ENCODE results near the gene TUT1. TPM values are rescaled to one million over a fixed set of nuclear protein-coding genes. Genes with fewer than 3 reads are reported as not detected.
"Not testable (repeated sequence)": the region's sequence is repeated elsewhere in the genome, so short reads cannot be mapped to it uniquely, and the experiment has no call there.

The TUT1 gene
- total RNA-seq, 1 donor from 2014 or later, result 9.3 TPM

DNA sequence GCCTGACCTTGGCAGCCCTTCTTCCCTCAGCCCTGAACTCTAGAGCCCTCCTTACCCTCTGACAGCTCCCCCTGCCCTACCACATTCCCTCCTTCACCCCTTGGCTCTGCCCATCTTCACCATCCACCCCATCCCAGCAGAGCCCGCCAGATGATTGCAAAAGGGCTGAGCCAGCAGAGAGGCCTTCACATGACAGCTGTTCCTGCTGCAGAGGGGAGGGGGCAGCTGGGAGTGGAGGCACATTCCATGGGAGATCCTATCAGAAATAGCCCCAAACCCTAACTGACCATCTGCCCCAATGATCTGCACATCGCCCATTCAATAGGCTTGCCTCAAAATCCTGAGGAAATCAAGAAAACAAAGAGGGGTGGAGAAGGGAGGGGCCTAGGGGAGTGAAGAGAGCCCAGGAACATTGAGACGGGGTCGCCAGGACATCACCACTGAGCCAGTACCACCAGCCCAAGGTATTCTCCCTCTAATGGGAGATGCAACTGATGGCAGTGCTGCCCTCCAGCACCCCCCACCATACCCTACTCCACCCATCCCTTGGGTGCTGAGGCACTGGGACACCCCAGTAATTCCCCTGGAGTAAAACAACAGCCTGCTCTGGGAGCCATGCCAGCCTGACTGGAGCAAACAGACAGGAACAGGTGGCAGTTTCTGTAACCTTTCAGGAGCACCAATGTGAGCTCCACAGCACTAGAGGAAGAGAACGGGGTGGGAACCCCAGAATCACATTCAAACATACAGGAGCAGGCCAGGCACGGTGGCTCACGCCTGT is 36.7 kb downstream of the TUT1 start:
- ATAC-seq, result peak; percentile 0

GRCh38 chr11:62553839-62554361 is 37.4 kb downstream of the TUT1 start:
- ATAC-seq, result peak; percentile 74

GRCh38 chr11:62553080-62553838 is 38.1 kb downstream of the TUT1 start:
- peak; percentile 71 for ATAC-seq

GRCh38 chr11:62552485-62553079 is 38.7 kb downstream of the TUT1 start:
- ATAC-seq, result peak; percentile 29

DNA sequence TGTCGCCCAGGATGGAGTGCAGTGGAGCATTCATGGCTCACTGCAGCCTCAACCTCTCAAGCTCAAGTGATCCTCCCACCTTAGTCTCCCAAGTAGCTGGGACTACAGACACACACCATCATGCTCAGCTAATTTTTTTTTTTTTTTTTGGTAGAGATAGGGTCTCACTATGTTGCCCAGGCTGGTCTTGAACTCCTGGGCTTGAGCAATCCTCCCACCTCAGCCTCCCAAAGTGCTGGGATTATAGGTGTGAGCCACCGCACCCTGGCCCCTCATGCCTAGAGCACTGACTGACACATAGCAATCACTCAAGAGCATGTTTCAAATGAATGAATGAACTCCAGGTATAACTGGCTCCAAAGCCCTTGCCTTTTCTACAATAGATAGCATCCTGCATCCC is 40.8 kb downstream of the TUT1 start:
- ATAC-seq, result not testable (repeated sequence)

DNA sequence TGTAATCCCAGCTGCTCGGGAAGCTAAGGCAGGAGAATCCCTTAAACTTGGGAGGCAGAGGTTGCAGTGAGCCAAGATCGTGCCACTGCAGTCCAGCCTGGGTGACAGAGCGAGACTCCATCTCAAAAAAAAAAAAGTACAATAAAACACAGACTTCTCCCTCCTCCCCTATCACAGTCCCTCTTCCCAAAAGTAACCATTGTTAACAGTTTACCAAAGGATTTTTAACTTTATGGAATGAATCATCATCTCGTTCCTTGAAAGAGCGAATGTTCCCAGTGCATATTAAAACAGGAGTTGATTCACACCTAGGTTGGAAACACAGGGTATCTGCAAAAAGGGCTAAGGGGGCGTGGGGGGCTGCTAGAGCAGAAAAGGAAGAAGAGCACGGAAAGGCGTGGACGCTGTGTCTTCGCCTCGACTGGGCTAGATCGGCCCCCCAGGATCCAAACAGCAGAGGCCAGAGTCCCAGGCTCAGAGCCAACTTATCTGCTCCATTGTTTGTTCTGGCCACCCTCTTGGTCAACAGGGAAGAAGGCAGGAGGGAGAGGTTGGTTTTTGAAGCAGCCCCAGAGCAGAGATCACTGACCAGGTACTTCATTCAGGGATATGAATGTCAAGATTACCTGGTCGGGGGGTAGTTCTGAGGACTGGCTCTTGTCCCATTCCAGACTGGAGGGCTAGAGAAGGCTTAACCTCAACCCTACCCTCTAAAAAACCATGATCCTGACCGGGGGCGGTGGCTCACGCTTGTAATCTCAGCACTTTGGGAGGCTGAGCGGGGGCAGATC is 42.6 kb downstream of the TUT1 start:
- no peak for ATAC-seq

GRCh38 chr11:62547691-62548281 is 43.5 kb downstream of the TUT1 start:
- peak; percentile 53 for ATAC-seq

GRCh38 chr11:62546929-62547625 is 44.2 kb downstream of the TUT1 start:
- ATAC-seq, result peak; percentile 0

GRCh38 chr11:62546244-62546928 is 44.9 kb downstream of the TUT1 start, which contains the start of gene AHNAK:
Gene AHNAK, minus strand, starts transcription at chr11:62546806. Its CDS starts 10,708 bp downstream, at chr11:62536098.
- ATAC-seq, result peak; percentile 55

DNA sequence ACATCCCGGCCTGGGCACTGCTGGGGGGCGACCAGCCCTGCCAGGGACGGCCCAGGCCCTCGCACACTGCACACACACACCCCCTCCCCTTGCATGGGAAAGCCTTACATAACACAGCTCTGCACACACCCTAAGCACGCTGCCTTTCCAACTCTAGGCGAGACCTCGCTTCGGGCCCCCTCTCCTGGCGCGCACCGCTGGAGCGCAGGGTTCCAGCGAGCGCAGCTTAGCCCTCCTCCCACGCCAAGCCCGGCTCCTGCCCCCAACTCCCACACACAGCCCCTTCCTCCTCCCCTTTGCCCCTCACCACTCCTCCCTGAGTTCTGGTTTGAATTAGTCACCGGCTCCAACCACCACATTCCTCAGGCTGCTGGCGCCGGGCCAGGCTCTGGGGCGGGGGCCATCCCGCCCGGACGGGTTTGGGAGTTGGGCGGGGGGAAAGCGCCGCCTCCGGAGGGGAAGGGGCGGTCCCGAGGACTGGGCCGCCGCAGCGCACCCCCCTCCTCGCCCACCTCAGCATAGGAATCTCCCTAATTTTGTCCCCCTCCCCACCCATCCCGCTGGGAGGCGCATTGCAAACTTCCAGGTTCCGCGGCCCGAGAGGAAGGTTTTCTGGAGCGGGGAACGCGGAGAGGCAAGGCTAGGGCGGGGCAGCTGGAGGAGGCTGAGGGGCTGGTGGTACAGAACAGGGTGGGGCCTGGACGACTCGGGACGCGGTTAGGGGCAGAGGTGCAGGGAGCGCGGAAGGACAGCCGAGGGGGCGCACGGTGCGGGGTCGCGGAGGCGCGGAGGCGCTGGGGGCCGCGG is 45.7 kb downstream of the TUT1 start:
- ATAC-seq, result peak; percentile 39

- no peak for ATAC-seq
Measured at GRCh38 chr11:62544581-62545436, 46.5 kb downstream of the TUT1 start.

DNA sequence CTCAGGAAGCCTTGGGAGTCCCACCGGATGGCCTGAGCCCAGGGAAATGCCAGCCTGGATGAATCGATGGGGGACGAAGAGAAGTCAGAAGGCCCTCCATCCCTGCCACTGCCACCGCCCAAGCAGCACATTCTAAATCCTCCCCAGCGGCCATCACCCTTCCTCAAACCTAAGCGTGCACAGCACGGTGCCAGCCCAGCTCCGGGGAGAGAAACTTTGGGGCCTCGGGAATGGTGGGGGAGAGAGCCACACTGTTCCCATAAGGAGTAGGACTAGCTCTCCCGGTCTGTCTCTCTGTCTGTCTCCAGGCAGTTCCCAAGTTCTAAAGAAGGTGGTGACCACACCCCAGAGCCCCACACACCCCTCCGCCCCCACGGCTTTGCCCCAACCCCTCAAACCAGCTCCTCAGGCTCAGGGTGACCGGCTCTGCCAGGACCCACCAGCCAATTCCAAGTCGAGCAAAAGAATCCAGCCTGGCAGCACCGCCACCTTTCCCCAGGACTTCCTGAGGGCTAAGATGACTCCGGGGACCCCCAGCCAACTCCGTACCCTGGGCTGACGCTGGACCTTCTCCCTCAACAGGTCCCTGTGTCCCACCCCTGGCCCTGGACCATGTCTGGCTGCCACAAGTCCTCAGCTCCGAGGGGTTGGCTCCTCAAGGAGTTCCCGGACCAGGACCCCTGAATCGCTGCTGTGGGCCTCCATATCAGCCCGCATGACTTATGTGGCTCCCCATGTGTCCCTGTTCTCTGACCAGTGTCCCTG is 47.5 kb downstream of the TUT1 start:
- peak; percentile 2 for ATAC-seq

GRCh38 chr11:62542750-62543567 is 48.4 kb downstream of the TUT1 start:
- peak; percentile 50 for ATAC-seq

- no peak for ATAC-seq
Measured at GRCh38 chr11:62542111-62542745, 49.1 kb downstream of the TUT1 start.

DNA sequence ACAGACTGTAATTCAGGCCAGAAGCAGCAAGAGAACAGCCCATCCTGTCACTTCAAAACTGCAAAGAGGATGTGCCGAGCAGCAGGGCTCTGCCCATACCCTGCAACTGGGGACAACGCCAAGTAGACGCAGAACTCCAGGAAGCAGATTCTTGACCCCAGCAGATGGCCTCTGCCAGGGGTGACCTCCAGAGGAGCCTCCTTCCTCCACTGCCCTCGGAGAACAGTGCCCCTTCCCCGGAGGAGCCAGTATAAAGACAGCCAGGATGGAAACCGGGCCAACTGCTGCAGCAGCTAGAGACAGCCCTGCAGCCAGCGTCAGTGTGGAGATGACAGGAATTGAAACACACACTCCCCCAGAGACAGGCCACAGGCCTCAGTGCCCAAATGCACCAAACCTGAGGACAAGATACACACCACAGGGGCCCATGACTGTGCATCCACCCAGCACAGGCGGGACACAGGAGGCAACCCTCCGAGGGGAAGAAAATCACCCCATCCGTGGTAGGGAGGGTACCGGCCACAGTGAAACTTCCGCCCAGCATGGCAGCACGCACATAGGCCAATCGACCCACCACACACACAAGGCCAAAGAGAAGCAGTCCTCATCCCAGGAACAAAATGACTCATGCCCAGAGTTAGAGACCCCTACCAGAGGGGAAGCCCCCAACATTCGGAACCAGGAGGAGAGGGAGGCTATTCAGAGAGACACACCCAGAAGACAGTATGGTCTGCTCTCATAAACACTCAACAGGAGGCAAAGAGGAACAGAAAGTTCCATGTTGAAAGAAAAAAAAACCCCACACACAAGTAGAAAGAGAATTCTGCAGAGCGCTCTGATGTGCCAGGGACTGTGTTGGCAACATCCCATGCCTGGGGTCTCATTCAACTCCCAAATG is 50.3 kb downstream of the TUT1 start:
- no peak for ATAC-seq

Data from esophagus mucosa (tissue), 1 donor.